Measurements from ENCODE around the gene NBPF20.
A peak's percentile ranks its signal among the peaks of the same experiment; 100 is the strongest.
"Not testable (repeated sequence)": the region's sequence is repeated elsewhere in the genome, so short reads cannot be mapped to it uniquely, and the experiment has no call there.

The NBPF20 gene

DNA sequence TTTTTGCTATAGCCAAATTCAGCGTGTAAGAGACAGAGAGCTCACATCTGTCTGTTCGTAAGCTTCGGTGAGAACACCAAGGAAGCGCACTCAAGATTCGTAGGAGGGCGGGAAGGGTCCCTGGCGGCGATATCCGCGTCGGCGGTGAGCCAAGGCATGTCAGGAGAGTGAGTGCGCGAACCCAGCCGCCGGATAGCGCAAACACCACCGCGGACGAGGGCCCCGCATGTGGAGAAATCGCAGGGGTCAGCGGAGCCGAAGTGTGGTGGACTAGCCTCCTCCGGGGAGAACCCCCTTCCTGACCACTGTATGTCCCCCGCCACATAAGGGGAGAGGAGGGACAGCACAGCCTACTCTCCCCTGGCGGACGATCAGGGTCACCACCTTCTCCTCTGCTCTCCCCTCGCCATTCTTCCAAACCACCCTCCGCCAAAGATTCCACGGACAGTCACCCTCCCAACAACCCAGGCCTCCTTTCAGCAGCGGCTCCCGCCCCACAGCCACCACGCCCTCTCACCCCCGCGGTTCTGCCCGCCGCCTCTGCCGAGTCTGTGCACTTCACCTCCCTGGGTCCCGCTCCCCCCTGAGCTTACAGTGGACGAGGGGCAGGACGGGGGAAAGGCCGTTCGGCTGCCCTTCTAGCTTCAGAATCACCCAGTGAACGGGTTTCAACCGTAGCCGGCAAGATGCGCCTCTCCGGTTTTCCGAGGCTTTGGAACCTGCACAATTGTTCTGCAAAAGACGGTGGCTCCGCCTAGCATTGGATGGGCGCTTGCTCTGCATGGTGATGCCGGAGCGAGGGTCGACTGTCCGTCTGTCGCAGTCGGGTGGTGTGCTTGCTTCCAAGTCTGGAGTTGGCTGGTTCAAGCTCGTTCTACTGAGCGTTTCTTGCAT is 6.2 kb upstream of the NBPF20 start:
- not testable (repeated sequence) for DNase-seq (ENCODE audit: extremely low read depth in 1 of 2, low read depth in 1 of 2)

DNA sequence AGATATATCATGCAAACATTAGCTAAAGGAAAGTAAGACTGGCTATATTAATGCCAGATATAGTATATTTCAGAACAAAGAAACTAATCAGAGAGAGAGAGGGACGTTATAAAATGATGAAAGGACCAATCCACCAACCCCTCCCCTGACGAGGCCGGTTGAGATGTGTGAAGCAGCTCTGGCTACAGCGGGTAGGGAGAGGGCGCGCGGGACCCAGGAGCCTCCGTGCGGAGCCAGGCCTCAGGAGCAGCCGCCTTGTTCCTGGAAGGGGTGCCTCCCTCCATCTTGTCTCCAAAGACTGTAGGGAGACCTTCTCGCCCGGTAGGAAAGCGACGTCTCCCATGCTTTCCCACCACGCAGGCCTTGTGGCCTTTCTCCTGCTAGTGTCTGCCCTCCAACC is 5.4 kb upstream of the NBPF20 start:
- not testable (repeated sequence) for DNase-seq (ENCODE audit: extremely low read depth in 1 of 2, low read depth in 1 of 2)

DNA sequence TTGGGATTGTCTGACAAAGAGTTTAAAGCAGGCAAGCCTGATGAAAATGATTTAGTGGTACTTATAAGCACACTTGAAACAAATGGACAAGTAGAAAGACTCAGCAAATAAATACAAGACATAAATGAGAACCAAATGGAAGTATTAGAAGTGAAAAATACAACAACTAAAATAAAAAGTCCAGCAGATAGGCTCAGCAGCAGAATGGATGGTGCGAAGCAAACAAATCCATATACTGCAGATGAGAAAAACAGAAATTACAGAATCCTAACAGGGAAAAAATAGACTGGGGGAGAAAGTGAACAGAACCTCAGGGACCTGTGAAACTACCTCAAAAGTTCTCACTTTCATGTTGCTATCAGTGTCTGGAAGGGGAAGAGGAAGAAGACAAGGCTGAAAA is 3.9 kb upstream of the NBPF20 start:
- DNase-seq (ENCODE audit: extremely low read depth in 1 of 2, low read depth in 1 of 2) = not testable (repeated sequence)

DNA sequence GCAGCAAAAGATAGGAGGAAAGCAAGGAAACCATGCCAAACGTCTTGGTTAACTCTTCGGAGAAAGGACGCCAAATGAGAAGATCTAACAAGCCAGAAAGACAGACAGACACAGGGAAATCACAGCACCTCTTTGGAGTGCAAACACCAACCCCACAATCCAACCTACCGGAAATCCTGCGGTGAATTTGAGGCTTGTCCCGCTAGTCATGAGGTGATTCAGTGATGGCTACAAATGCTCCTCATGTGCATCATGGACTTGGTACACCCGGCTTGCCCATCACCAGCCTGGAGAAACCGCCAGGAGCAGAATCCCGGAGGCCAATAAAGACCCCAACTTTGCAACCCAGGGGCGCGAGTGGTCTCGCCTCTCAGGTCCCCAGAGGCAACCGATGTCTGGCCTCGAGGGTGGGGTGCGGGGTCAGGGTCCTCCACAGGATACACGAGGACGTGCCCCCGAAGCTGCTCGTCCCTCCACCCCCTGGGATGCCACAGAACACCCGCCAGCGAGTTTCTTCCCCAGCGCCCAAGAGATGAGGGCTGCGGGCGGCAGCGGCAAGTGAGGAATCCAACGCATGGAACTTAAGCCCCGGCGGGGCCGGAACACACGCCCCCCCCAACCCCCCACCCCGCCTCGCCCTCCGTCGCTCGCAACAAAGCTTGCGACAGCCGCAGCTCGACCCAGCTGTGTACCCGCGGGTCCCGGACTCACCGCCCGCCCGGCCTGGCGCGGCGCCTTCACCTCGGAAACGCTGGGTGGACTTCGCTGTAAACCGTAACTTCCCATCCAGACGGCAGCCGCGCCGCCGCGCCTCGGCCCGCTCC is 579 bp downstream of the NBPF20 start:
- peak in 1 of 2 donors; percentile 40 for DNase-seq (ENCODE audit: extremely low read depth in 1 of 2, low read depth in 1 of 2)

DNA sequence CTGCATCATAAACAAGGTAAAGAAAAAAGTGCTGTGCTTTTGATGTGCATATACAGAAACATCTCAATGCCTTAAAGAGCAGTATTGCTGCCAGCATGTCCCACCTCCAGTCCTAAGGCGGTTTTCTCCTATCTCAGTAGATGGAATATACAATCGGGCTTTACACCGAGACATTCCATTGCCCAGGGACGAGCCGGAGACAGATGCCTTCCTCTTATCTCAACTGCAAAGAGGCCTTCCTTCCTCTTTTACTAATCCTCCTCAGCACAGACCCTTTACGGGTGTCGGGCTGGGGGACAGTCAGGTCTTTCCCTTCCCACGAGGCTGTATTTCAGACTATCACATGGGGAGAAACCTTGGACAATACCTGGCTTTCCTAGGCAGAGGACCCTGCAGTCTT is 10.3 kb downstream of the NBPF20 start:
- not testable (repeated sequence) for DNase-seq (ENCODE audit: extremely low read depth in 1 of 2, low read depth in 1 of 2)

DNA sequence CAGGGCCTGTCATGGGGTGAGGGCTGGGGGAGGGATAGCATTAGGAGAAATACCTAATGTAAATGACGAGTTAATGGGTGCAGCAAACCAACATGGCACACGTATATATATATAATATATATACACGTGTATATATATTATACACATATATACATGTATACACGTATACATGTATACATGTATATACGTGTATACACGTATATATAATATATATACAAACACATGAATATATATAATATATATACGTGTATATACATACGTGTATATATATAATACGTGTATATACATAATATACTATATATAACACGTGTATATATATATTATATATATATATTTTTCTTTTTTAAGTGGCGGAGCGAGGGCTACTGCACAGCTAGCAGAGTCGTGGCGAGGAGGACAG is 18.1 kb downstream of the NBPF20 start:
- not testable (repeated sequence) for DNase-seq (ENCODE audit: extremely low read depth in 1 of 2, low read depth in 1 of 2)

DNA sequence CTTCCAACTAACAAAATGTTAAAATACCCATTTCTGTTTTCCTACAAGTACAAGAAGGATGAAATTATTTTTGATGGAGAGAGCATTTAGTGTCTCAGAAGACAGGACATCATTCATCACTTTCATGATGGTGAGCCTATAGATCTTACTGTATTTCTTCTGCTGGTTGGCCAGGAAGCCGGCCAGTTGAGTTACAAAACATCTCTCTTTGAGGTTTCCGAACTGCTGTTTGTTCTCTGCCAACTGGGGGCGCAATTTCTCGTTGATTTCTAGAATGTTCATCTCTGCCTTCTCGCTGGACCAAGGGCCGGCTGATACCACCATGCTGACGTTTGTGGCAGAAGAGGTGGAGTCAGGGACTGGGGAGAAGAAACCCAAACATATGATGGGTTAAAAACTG is 20.5 kb downstream of the NBPF20 start:
- DNase-seq (ENCODE audit: extremely low read depth in 1 of 2, low read depth in 1 of 2) = not testable (repeated sequence)

DNA sequence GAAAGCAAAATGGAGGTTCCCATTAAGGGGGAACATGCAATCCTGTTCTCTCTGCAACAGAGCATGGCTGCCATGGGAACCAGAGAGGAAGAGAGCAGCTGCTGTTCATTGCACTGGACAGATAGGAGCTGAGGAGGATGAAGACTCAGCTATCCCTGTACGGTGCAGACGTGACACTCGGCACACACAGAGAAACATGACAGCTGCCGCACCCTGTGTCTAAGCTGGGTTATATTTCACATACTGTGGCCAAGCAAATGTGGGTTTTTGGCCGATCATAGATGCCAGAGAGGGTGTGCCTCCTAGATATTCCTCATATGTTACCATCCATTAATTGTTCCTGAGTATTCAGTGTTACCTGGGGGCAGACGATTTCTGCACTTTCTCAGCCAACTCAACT is 24.7 kb downstream of the NBPF20 start:
- DNase-seq (ENCODE audit: extremely low read depth in 1 of 2, low read depth in 1 of 2) = not testable (repeated sequence)

All from stimulated activated CD8-positive, alpha-beta memory T cell treated with anti-CD3 and anti-CD28 coated beads, Interleukin-7, amount 100 ng/mL, for 48 hours (primary cell).